HEK293 (cell line): ENCODE measurements around the gene AFF3.

Experiments used
- IKZF3 ChIP-seq: fragments of 450-650 bp; IDR thresholded peaks from 2 replicates; pipeline ENCODE4 v1.5.0; 2018; ENCODE audit warnings: missing biosample characterization, mild to moderate bottlenecking, missing genetic modification characterization, moderate library complexity
- PRDM1 ChIP-seq: fragments of 450-650 bp; formaldehyde crosslinking; IDR thresholded peaks from 2 replicates; pipeline ENCODE4; 2016; ENCODE audit warnings: missing biosample characterization, missing genetic modification characterization
- REST ChIP-seq: fragments of 450-650 bp; formaldehyde crosslinking; IDR thresholded peaks from 2 replicates; pipeline ENCODE4 v1.5.1; 2016; ENCODE audit warnings: missing biosample characterization, missing genetic modification characterization
- TCF7L2 ChIP-seq: IDR thresholded peaks from 2 replicates; pipeline ENCODE4 v1.6.1; 2011; ENCODE audit warnings: low read depth, mild to moderate bottlenecking, inconsistent platforms, low read length, moderate library complexity, borderline replicate concordance
- ZBTB49 ChIP-seq: fragments of 450-650 bp; formaldehyde crosslinking; IDR thresholded peaks from 2 replicates; pipeline ENCODE4 v1.5.1; 2016; ENCODE audit warnings: missing biosample characterization, missing genetic modification characterization, low read depth
- ZNF138 ChIP-seq: fragments of 450-650 bp; formaldehyde crosslinking; IDR thresholded peaks from 2 replicates; pipeline ENCODE4 v1.5.1; 2016; ENCODE audit warnings: missing biosample characterization, missing genetic modification characterization, borderline replicate concordance
- ZNF311 ChIP-seq: fragments of 450-650 bp; formaldehyde crosslinking; IDR thresholded peaks from 2 replicates; pipeline ENCODE4 v1.5.1; 2017; ENCODE audit warnings: missing biosample characterization, missing genetic modification characterization, borderline replicate concordance
- ZNF510 ChIP-seq: fragments of 450-650 bp; formaldehyde crosslinking; IDR thresholded peaks from 2 replicates; pipeline ENCODE4 v1.5.1; 2018; ENCODE audit warnings: mild to moderate bottlenecking, missing genetic modification characterization, missing biosample characterization; ENCODE audit not compliant: insufficient replicate concordance
- ZNF791 ChIP-seq: fragments of 450-650 bp; formaldehyde crosslinking; IDR thresholded peaks from 2 replicates; pipeline ENCODE4 v1.5.1; 2016; ENCODE audit warnings: missing biosample characterization, missing genetic modification characterization
- TF ChIP-seq, protein P1 (sequence below): fragments of 450-650 bp; formaldehyde crosslinking; IDR thresholded peaks from 2 replicates; pipeline ENCODE4; 2016; ENCODE audit warnings: missing biosample characterization, missing genetic modification characterization
- TF ChIP-seq, protein P2 (sequence below): fragments of 450-650 bp; formaldehyde crosslinking; IDR thresholded peaks from 2 replicates; pipeline ENCODE4 v1.5.1; 2016; ENCODE audit warnings: missing biosample characterization, missing genetic modification characterization

DNA sequence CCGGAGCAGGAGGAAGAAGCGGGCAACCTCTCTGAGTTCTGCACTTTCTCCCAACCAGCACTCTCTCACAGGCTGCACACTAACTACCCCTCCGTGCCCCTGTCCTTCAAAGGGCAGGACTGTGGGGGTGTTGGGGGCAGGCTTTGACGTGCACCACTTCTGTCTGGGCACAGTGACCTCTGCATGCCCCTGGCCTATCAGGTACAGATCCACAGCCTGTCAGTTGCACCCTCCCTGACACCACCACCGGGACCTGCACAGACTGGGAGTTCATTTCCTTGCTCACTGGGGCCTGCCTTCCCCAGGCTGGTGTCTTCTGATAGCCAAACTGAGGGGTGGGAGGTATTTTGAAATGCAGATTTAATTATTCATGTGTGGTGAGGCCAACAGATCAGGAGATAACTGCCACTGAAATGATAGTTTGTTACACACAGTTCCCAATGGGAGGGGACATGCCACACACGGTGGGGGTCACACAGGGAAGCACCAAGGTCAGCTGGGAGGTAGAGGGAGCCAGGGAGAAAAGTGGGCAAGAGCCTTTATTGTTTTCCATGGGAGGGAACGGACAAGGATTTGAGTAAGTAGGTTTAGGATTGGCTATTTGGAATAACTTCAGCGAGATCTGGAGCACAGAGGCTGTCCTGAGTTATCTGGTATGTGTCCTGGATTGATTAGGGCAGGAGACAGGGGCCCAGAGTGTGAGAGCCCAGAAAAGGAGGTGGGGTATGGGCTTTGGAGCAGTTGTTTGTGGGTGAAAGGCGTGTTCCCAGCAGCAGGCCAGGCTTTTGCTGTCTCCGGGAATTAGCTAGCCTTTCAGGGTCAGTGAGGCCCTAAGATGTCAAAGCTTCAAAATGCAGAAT lies 251.6 kb downstream of the AFF3 start:
- no peak for TF ChIP-seq REST (tag by site-specific recombination)
- no peak for TF ChIP-seq IKZF3 (tag by site-specific recombination)
- TF ChIP-seq, protein P1, sequence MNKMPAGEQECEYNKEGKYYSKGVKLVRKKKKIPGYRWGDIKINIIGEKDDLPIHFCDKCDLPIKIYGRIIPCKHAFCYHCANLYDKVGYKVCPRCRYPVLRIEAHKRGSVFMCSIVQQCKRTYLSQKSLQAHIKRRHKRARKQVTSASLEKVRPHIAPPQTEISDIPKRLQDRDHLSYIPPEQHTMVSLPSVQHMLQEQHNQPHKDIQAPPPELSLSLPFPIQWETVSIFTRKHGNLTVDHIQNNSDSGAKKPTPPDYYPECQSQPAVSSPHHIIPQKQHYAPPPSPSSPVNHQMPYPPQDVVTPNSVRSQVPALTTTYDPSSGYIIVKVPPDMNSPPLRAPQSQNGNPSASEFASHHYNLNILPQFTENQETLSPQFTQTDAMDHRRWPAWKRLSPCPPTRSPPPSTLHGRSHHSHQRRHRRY (tag by site-specific recombination), result no peak
- TF ChIP-seq ZNF138 (tag by site-specific recombination), result no peak
- TF ChIP-seq ZNF791, result no peak
- TF ChIP-seq, protein P2, sequence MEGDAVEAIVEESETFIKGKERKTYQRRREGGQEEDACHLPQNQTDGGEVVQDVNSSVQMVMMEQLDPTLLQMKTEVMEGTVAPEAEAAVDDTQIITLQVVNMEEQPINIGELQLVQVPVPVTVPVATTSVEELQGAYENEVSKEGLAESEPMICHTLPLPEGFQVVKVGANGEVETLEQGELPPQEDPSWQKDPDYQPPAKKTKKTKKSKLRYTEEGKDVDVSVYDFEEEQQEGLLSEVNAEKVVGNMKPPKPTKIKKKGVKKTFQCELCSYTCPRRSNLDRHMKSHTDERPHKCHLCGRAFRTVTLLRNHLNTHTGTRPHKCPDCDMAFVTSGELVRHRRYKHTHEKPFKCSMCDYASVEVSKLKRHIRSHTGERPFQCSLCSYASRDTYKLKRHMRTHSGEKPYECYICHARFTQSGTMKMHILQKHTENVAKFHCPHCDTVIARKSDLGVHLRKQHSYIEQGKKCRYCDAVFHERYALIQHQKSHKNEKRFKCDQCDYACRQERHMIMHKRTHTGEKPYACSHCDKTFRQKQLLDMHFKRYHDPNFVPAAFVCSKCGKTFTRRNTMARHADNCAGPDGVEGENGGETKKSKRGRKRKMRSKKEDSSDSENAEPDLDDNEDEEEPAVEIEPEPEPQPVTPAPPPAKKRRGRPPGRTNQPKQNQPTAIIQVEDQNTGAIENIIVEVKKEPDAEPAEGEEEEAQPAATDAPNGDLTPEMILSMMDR (tag by site-specific recombination), result no peak
- TF ChIP-seq ZNF311 (tag by site-specific recombination), result no peak
- TF ChIP-seq ZNF510 (tag by site-specific recombination), result no peak
- no peak for TF ChIP-seq PRDM1 (tag by site-specific recombination)
- TF ChIP-seq TCF7L2, result no peak
- no peak for TF ChIP-seq ZBTB49
